Measurements from ENCODE around the gene SRRD.

The SRRD gene

DNA sequence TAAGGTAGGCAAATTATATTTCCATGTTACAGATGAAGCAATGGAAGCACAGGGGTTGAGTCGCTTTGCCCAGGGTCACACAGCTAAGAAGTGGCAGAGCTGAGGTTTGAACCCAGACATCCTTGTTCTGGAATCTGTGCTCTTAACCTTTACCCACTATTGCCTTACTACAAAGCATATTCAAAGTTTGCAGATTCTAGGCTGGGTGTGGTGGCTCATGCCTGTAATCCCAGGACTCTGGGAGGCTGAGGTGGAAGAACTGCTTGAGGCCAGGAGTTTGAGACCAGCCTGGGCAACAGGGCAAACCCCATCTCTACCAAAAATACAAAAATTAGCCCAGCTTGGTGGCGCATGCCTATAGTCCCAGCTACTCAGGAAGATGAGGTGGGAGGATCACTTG lies 56.4 kb downstream of the SRRD start:
- no peak overlapping the region for H3K4me3 ChIP-seq (ENCODE audit: low read depth, low read length)
- TF ChIP-seq, protein P1, sequence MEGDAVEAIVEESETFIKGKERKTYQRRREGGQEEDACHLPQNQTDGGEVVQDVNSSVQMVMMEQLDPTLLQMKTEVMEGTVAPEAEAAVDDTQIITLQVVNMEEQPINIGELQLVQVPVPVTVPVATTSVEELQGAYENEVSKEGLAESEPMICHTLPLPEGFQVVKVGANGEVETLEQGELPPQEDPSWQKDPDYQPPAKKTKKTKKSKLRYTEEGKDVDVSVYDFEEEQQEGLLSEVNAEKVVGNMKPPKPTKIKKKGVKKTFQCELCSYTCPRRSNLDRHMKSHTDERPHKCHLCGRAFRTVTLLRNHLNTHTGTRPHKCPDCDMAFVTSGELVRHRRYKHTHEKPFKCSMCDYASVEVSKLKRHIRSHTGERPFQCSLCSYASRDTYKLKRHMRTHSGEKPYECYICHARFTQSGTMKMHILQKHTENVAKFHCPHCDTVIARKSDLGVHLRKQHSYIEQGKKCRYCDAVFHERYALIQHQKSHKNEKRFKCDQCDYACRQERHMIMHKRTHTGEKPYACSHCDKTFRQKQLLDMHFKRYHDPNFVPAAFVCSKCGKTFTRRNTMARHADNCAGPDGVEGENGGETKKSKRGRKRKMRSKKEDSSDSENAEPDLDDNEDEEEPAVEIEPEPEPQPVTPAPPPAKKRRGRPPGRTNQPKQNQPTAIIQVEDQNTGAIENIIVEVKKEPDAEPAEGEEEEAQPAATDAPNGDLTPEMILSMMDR (IDR thresholded peaks at IDR 0.05; ENCODE audit: borderline replicate concordance, insufficient read depth, low read depth, low read length): no peak

DNA sequence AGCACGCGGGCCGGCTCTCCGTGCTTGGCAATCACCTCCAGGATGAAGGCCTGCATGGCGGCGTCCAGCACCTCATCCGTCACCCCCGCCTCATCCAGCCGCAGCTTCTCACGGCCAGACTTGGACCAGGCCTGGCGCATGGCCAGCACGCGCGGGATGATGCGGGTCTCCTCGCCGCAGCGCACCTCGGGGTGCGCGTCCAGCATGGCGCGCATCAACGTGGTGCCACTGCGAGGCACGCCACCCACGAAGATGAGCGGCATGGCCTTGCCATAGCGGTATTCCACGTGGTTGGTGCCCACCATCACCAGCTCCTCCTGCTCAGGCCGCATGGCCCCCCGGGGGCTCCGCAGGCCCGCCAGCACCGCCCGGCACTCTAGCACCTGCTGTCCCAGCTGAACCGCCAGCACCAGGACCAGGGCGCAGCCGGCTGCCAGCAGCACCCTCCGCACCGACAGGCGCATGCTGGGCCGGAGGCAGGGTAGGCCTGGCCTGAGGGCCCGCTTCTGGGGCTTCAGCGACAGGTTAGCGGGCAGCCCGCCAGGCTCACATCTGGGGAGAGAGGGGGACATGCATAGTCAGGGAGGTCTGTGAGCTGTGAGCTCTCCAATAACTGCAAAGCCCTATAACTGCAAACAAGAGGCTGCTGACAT lies 57.6 kb downstream of the SRRD start:
- TF ChIP-seq, protein P1 (IDR thresholded peaks at IDR 0.05; ENCODE audit: borderline replicate concordance, insufficient read depth, low read depth, low read length): no peak
- H3K4me3 ChIP-seq (ENCODE audit: low read depth, low read length): no peak overlapping the region

DNA sequence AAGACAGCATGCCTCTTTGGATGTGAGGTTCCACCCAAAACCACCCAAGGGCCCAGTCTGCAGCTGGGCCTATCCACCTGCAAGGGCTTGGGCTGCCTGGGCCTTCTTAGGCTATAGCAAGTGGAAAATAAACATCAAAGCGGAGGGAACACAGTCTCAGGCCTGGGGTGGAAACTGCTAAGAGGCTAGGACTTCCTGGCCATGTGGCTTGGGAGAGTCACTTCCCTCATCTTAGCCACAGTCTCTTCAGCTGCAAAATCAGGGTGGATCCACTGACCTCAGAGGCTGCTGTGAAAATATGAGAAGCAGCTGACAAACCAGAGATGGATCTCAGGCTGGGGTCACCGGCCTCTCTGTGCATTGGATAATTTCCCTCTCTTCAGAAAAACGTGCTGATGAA lies 59.2 kb downstream of the SRRD start:
- no peak overlapping the region for H3K4me3 ChIP-seq (ENCODE audit: low read depth, low read length)
- TF ChIP-seq, protein P1 (IDR thresholded peaks at IDR 0.05; ENCODE audit: borderline replicate concordance, insufficient read depth, low read depth, low read length): no peak
